ENCODE results near the gene SOX15. TPM values are rescaled to one million over a fixed set of nuclear protein-coding genes. Genes with fewer than 3 reads are reported as not detected.

The SOX15 gene
- total RNA-seq, 2 donors from 2014 or later: 5.6 to 11.5 TPM

DNA sequence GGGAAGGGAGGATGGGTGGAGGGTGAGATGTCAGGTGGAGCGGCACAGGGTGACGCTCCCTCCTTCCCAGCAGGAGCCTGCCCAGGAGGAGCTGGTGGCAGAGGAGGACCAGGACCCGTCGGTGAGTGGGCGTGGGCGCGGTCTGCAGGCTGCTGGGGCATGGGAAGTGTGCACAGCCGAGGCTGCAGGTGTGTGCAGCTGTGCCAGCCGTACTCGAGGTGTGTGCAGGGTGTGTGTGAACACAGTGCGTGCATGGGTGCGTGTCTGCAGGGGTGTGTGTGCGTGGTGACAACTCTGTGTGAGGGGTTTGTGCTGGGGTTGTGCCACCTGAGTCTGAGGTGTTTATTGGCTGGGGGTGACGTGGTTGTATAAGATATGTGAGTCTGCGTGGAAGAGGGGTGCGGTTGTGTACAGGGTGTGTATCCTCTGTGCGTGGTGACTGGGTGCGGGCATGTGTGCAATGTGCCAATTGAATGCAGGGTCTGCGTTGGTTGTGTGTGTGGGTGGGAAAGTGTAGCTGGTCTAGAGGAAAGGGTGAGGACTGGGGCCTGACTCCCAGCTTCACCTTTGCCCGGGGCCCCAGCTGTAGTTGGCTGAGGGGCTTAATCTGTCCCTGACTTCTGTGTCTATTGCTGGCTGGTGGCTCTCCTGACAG lies 40.4 kb downstream of the SOX15 start:
- TF ChIP-seq, protein P1, sequence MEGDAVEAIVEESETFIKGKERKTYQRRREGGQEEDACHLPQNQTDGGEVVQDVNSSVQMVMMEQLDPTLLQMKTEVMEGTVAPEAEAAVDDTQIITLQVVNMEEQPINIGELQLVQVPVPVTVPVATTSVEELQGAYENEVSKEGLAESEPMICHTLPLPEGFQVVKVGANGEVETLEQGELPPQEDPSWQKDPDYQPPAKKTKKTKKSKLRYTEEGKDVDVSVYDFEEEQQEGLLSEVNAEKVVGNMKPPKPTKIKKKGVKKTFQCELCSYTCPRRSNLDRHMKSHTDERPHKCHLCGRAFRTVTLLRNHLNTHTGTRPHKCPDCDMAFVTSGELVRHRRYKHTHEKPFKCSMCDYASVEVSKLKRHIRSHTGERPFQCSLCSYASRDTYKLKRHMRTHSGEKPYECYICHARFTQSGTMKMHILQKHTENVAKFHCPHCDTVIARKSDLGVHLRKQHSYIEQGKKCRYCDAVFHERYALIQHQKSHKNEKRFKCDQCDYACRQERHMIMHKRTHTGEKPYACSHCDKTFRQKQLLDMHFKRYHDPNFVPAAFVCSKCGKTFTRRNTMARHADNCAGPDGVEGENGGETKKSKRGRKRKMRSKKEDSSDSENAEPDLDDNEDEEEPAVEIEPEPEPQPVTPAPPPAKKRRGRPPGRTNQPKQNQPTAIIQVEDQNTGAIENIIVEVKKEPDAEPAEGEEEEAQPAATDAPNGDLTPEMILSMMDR (IDR thresholded peaks at IDR 0.05): no peak
- H3K27ac ChIP-seq: peak overlapping the region; percentile 80 to 95
- no peaks in the 10 kb centered on the region for H3K27me3 ChIP-seq
- no peaks in the 10 kb centered on the region for H3K9me3 ChIP-seq
- peak overlapping the region; percentile 54 to 61 for H3K4me3 ChIP-seq
- H3K36me3 ChIP-seq: no peaks in the 10 kb centered on the region
- peaks cover 0 to 22% of the 10 kb centered on the region in 2 donors for H3K4me1 ChIP-seq
- no peak for DNase-seq (ENCODE audit: low spot score)

DNA sequence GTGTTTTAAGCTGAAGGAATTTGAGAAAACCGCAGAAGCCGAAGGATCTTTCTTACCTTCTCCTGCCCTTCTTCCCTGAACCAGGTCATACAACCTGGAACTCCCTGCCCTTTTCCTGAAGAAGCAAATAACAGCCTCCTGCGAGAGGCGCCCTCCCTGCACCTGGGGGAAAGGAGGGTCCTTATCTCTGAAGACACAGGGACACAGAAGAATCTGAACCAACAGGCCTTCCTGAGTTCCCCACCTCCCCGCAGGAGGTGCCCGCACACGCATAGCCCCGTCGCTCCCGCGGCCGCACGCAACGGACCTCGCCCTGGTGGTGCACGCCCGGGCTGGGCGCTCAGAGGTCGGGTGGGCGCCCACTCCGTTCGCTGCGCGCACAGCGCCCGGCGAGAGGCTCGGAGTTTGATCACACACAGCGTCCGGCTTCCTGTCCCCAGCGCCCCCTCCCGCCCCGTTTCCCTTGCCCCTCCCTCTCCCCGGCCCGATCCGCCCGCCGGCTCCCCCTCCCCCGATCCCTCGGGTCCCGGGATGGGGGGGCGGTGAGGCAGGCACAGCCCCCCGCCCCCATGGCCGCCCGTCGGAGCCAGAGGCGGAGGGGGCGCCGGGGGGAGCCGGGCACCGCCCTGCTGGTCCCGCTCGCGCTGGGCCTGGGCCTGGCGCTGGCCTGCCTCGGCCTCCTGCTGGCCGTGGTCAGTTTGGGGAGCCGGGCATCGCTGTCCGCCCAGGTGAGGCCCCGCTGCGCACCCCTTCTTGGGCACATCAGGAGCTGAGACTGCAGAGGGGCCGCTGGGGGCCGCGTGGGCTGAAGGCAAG lies 41.1 kb downstream of the SOX15 start, which contains the start of gene TNFSF12:
TNFSF12 (plus strand) TSS at position 474 of the 816 bp plus-strand sequence; CDS start at position 570, 96 bp downstream.
- H3K27me3 ChIP-seq: no peaks in the 10 kb centered on the region
- H3K27ac ChIP-seq: peak within 1 kb of the TSS; percentile 80 to 95
- DNase-seq (ENCODE audit: low spot score): no peak
- peak within 1 kb of the TSS; percentile 54 to 61 for H3K4me3 ChIP-seq
- TF ChIP-seq, protein P1 (IDR thresholded peaks at IDR 0.05): peak in 1 of 2 donors; percentile 60
- no peaks in the 10 kb centered on the region for H3K36me3 ChIP-seq
- no peaks in the 10 kb centered on the region for H3K9me3 ChIP-seq
- peaks cover 0 to 22% of the 10 kb centered on the region in 2 donors for H3K4me1 ChIP-seq

DNA sequence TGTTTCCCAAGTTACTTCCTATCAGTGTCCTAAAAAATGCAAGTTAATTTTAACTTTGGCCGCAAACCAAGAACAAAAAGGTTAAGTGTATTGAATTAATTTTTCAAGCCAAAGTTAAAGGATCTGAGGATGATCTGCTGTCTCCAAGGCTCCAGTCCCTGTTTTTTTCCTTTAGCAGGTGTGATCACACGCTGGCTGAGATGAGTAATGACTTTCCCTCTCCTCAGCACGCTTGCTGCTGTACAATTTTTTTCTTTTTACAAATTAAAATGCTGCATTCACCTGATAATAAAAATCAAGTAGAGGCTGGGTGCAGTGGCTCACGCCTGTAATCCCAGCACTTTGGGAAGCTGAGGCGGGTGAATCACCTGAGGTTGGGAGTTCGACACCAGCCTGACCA lies 45.0 kb downstream of the SOX15 start:
- H3K36me3 ChIP-seq: no peaks in the 10 kb centered on the region
- TF ChIP-seq, protein P1 (IDR thresholded peaks at IDR 0.05): no peak
- no peak overlapping the region for H3K4me3 ChIP-seq
- no peak overlapping the region for H3K27ac ChIP-seq
- H3K4me1 ChIP-seq: peaks cover 0 to 14% of the 10 kb centered on the region in 2 donors
- no peaks in the 10 kb centered on the region for H3K9me3 ChIP-seq
- no peaks in the 10 kb centered on the region for H3K27me3 ChIP-seq
- no peak for DNase-seq (ENCODE audit: low spot score)

DNA sequence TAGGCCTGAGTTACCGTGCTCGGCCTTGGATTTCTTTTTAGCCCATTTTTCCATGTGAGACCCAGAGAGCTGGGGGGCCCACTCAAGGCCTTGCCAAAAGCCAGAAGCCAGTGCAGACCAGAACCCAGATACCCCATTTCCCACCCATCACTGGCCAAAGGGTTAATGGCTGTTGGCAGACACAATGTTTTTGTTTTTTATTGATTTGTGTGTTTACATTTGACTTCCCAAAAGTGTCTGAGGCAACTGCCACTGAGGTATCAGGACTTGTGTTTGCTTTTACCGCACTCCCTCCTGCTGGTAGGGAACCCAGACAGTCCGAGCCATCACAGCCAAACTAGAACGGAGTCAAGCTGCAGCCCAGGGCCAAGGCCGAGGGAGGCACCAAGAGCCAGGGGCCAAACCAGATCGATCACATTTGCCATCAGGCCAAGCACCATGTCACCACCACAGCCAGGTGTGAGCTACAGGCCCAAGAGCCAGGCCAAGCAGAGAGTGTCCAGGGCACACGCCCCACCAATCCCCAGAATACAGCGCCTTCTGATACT lies 48.7 kb downstream of the SOX15 start:
- Histone ChIP-seq H3K9me3 (no peaks in the 10 kb centered on the region), H3K4me1 (no peaks in the 10 kb centered on the region), H3K4me3 (no peak overlapping the region), H3K27me3 (no peaks in the 10 kb centered on the region), H3K36me3 (no peaks in the 10 kb centered on the region), H3K27ac (no peak overlapping the region)
- DNase-seq (ENCODE audit: low spot score): no peak
- TF ChIP-seq, protein P1 (IDR thresholded peaks at IDR 0.05): no peak

DNA sequence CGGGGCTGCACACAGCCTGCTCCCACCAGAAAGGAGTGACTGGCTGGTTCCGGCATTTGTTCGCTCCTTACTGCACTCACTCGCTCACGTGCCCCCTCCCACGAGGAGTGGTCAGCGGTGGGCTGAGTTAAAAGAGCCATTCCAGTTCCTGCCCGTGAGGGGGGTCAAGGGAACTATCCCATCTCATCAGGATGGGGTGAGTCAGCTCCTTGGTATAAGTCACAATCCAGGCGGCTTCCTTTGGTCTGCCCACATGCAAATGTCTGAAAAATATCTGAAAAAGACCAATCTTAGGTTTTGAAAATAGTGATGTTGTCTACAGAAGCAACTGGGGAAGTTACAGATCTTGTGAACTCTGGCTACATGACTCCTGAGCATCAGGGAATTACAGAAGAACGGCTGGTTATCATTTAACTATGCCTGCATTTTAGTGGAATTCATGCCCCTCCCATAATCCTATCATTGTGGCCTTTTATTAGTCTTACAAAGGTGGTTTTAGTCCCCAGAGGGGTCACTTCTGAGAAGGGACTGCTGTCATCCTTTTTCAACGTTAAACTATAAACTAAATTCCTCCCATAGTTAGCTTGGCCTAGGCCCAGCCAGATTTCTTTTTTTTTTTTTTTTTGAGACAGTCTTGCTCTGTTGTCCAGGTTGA lies 50.9 kb downstream of the SOX15 start:
- Histone ChIP-seq H3K4me1 (no peaks in the 10 kb centered on the region), H3K36me3 (no peaks in the 10 kb centered on the region), H3K27me3 (no peaks in the 10 kb centered on the region), H3K27ac (no peak overlapping the region), H3K4me3 (no peak overlapping the region), H3K9me3 (no peaks in the 10 kb centered on the region)
- TF ChIP-seq, protein P1 (IDR thresholded peaks at IDR 0.05): no peak
- no peak for DNase-seq (ENCODE audit: low spot score)

Other genes starting within 250 kb of the SOX15 start
- 1 to 10 TPM; 4.2 to 6.9 TPM for gene KCTD11, start 237.9 kb downstream of the SOX15 start, total RNA-seq
- not detected for gene TMEM95, start 234.9 kb downstream of the SOX15 start, total RNA-seq
- gene TNK1, start 209.0 kb downstream of the SOX15 start, total RNA-seq: 1 to 10 TPM; 4.1 to 4.8 TPM
- 10 to 100 TPM; 17.2 to 21.6 TPM for gene PLSCR3, start 195.6 kb downstream of the SOX15 start, total RNA-seq
- 10 to 100 TPM; 43.4 to 64.8 TPM for gene TMEM256, start 186.0 kb downstream of the SOX15 start, total RNA-seq
- 10 to 100 TPM in 1 of 2 donors, 1 to 10 TPM in 1; 6.3 to 12.2 TPM for gene NLGN2, start 182.2 kb downstream of the SOX15 start, total RNA-seq
- gene SPEM1, start 169.8 kb downstream of the SOX15 start, total RNA-seq: not detected
- gene SPEM2, start 164.5 kb downstream of the SOX15 start, total RNA-seq: not detected
- not detected for gene SPEM3, start 161.2 kb downstream of the SOX15 start, total RNA-seq
- 1 to 10 TPM; 3.7 to 5.6 TPM for gene TMEM102, start 154.7 kb downstream of the SOX15 start, total RNA-seq
- gene FGF11, start 150.6 kb downstream of the SOX15 start, total RNA-seq: 10 to 100 TPM; 18.6 to 20.9 TPM
- 10 to 100 TPM; 15.8 to 19.0 TPM for gene CHRNB1, start 145.0 kb downstream of the SOX15 start, total RNA-seq
- 10 to 100 TPM; 50.5 to 67.3 TPM for gene ZBTB4, start 110.5 kb downstream of the SOX15 start, total RNA-seq
- not detected for gene SLC35G6, start 108.6 kb downstream of the SOX15 start, total RNA-seq
- 10 to 100 TPM; 28.4 to 41.2 TPM for gene POLR2A, start 105.7 kb downstream of the SOX15 start, total RNA-seq
- gene TNFSF12, start 41.0 kb downstream of the SOX15 start, total RNA-seq: 10 to 100 TPM; 39.6 to 50.2 TPM
- 10 to 100 TPM; 11.0 to 16.9 TPM for gene TNFSF13, start 31.3 kb downstream of the SOX15 start, total RNA-seq
- 10 to 100 TPM; 45.9 to 56.1 TPM for gene SENP3, start 28.2 kb downstream of the SOX15 start, total RNA-seq
- gene CD68, start 10.5 kb downstream of the SOX15 start, total RNA-seq: 10 to 100 TPM; 16.2 to 54.2 TPM
- gene MPDU1, start 6.2 kb downstream of the SOX15 start, total RNA-seq: 10 to 100 TPM; 55.4 to 81.1 TPM
- 10 to 100 TPM; 70.3 to 83.6 TPM for gene FXR2, start 24.8 kb upstream of the SOX15 start, total RNA-seq
- 10 to 100 TPM; 56.0 to 78.5 TPM for gene SAT2, start 37.7 kb upstream of the SOX15 start, total RNA-seq
- under 1 TPM in 1 of 2 donors, not detected in 1; 0.39 TPM for gene SHBG, start 40.0 kb upstream of the SOX15 start, total RNA-seq
- gene ATP1B2, start 60.8 kb upstream of the SOX15 start, total RNA-seq: 1 to 10 TPM; 1.2 to 2.2 TPM
- 10 to 100 TPM; 12.9 to 20.1 TPM for gene TP53, start 97.4 kb upstream of the SOX15 start, total RNA-seq
- 1 to 10 TPM; 3.7 to 6.1 TPM for gene WRAP53, start 98.4 kb upstream of the SOX15 start, total RNA-seq
- gene EFNB3, start 115.1 kb upstream of the SOX15 start, total RNA-seq: 1 to 10 TPM; 2.1 to 5.9 TPM
- gene DNAH2, start 127.7 kb upstream of the SOX15 start, total RNA-seq: under 1 TPM in 1 of 2 donors, not detected in 1; 0.08 TPM
- 10 to 100 TPM; 11.0 to 11.1 TPM for gene KDM6B, start 244.1 kb upstream of the SOX15 start, total RNA-seq